ENCODE measurements around the gene MYO1G. TPM values are rescaled to one million over a fixed set of nuclear protein-coding genes. Genes with fewer than 3 reads are reported as not detected.

MYO1G gene
- total and polyA plus RNA-seq, 2 experiments from 2014 or later, result 0.03 TPM; not detected in 1

DNA sequence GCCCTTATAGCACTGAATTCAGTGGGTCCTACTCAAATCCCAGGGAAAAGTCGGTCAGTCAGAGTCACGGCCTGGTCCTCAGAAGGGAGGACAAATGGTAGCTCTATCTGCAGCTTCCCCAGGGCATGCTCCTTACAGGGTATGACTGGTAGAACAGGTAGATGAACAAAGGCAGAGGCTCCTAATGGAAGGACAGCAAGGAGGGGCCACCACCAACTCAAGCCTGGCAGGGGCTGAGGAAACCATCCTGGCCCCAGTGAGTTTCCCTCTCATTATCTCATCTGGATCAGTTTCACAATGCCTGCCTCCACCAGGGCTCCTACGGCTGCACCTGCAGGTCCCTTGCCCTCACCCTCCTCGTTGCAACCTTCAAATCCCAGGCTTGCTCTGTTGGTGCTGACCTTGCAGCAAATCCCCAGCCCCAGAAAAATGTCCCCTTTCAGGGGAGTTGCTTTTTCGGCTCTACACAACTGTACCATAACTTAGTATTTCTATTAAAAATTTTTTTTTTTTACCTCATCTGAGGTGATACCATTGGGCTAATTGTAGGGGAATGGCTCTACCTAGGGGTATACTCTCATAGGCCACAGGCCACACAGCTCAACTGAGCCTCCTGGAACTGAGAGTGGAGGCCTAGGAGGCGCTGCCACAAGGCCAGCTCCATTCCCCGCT is 2.4 kb upstream of the MYO1G start:
- Histone ChIP-seq H3K79me2 (peaks cover 9% of the 10 kb centered on the region), H3K27ac (no peak overlapping the region), H3K4me3 (no peak overlapping the region), H3K9me3 (ENCODE audit: low read depth) (no peaks in the 10 kb centered on the region), H3K9me2 (replicated peaks; ENCODE audit: insufficient read depth) (no peaks in the 10 kb centered on the region), H3K4me1 (ENCODE audit: insufficient read depth) (no peaks in the 10 kb centered on the region), H2AFZ (no peak overlapping the region), H3K27me3 (no peaks in the 10 kb centered on the region), H4K20me1 (ENCODE audit: insufficient read depth, poor library complexity, severe bottlenecking) (no peaks in the 10 kb centered on the region), H3K4me2 (no peak overlapping the region), H3K36me3 (replicated peaks; ENCODE audit: insufficient read depth, low read depth) (no peaks in the 10 kb centered on the region)
- no peak for DNase-seq (ENCODE audit: low spot score)
- 90% methylated on average over 7 of the region's 7 CpGs for WGBS (ENCODE audit: low lambda C conversion rate, missing lambda C conversion rate)
- TF ChIP-seq EZH2phosphoT487 (IDR thresholded peaks at IDR 0.05; ENCODE audit: low read depth, severe bottlenecking, unreplicated experiment) (no peak), EZH2 (IDR thresholded peaks at IDR 0.05; ENCODE audit: borderline replicate concordance) (no peak)
- TF ChIP-seq, protein P1, sequence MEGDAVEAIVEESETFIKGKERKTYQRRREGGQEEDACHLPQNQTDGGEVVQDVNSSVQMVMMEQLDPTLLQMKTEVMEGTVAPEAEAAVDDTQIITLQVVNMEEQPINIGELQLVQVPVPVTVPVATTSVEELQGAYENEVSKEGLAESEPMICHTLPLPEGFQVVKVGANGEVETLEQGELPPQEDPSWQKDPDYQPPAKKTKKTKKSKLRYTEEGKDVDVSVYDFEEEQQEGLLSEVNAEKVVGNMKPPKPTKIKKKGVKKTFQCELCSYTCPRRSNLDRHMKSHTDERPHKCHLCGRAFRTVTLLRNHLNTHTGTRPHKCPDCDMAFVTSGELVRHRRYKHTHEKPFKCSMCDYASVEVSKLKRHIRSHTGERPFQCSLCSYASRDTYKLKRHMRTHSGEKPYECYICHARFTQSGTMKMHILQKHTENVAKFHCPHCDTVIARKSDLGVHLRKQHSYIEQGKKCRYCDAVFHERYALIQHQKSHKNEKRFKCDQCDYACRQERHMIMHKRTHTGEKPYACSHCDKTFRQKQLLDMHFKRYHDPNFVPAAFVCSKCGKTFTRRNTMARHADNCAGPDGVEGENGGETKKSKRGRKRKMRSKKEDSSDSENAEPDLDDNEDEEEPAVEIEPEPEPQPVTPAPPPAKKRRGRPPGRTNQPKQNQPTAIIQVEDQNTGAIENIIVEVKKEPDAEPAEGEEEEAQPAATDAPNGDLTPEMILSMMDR (IDR thresholded peaks at IDR 0.05; ENCODE audit: poor library complexity), result no peak

DNA sequence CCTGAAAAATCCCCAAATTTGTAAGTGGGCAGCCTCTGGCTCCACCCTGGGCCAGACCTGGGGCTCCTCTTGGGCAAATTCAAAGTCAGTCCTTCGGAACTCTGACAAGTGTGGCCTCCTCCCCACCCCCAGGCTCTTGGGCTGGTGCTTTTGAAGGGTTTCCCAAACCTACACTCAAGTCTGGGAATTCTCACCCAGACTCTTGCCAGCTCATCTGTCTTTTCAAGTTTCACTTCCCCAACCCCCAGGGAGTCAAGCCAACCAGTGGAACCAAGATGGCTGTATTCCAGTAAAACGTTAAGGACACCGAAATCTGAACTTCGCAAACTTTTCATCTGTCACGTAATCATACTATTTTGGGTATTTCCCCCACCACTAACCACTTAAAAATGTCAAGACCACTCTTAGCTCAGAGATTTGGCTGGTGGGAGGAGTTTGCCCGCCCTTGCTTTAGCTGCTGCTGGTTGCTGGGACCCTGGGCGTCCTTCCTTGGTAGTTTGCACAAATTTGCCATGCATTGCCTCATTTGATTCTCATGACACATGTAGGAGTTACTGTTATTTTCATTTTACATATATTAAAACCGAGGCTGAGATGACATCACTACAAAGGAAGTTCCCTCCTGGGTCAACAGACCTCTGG is 1.7 kb upstream of the MYO1G start:
- Histone ChIP-seq H2AFZ (no peak overlapping the region), H3K4me1 (ENCODE audit: insufficient read depth) (no peaks in the 10 kb centered on the region), H3K4me3 (no peak overlapping the region), H4K20me1 (ENCODE audit: insufficient read depth, poor library complexity, severe bottlenecking) (no peaks in the 10 kb centered on the region), H3K9me2 (replicated peaks; ENCODE audit: insufficient read depth) (no peaks in the 10 kb centered on the region), H3K36me3 (replicated peaks; ENCODE audit: insufficient read depth, low read depth) (no peaks in the 10 kb centered on the region), H3K27me3 (no peaks in the 10 kb centered on the region), H3K27ac (no peak overlapping the region), H3K9me3 (ENCODE audit: low read depth) (no peaks in the 10 kb centered on the region), H3K79me2 (peaks cover 6% of the 10 kb centered on the region), H3K4me2 (no peak overlapping the region)
- TF ChIP-seq EZH2 (IDR thresholded peaks at IDR 0.05; ENCODE audit: borderline replicate concordance) (no peak), EZH2phosphoT487 (IDR thresholded peaks at IDR 0.05; ENCODE audit: low read depth, severe bottlenecking, unreplicated experiment) (no peak)
- TF ChIP-seq, protein P1 (IDR thresholded peaks at IDR 0.05; ENCODE audit: poor library complexity), result no peak
- WGBS (ENCODE audit: low lambda C conversion rate, missing lambda C conversion rate), result 86% methylated on average over 8 of the region's 8 CpGs
- no peak for DNase-seq (ENCODE audit: low spot score)

DNA sequence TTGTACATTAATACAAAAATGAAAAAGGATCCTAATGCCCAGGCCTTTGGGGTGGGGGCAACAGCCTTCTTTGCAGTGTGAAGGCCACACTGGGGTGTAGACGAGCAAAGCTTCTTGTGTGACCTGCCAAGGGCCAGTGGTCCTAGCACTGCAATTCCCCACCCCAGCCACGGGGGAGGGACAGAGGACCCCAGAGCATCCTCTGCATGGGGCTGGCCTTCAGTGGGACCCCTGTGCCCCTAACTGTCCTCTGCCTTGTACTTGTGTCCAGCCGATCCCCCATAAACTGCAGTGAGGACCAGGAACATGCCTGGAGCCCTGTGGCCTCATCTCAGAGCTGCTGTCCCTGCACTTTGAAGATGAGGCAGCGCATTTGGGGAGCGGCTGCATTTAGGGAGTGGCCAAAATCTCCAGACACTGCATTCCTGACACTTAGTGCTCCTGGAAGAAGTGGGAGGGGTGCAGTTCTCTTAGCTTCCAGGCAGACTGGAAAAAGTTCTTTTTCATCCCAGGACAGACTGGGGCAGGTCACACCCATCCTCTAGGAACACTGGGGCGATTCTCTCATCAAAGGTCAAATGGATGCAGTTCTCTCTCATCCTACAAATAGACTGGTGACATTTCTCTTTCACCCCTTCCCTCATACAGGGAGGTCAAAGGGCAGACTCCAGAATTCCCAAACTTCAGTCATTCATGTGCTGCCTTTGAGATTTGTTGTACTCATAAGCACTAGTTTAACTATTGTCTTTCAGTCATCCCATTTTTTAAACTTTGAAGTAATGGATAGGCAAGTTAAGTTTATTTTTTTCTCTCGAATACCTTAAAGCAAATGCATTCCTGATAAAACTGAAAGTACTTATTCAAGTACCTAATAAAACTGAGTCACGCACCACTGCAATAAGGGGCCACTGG is 922 bp upstream of the MYO1G start:
- Histone ChIP-seq H3K36me3 (replicated peaks; ENCODE audit: insufficient read depth, low read depth) (no peaks in the 10 kb centered on the region), H3K27ac (no peak overlapping the region), H3K4me2 (no peak overlapping the region), H2AFZ (no peak overlapping the region), H3K4me3 (no peak overlapping the region), H3K79me2 (no peaks in the 10 kb centered on the region), H3K27me3 (no peaks in the 10 kb centered on the region), H3K9me2 (replicated peaks; ENCODE audit: insufficient read depth) (no peaks in the 10 kb centered on the region), H3K9me3 (ENCODE audit: low read depth) (no peaks in the 10 kb centered on the region), H3K4me1 (ENCODE audit: insufficient read depth) (no peaks in the 10 kb centered on the region), H4K20me1 (ENCODE audit: insufficient read depth, poor library complexity, severe bottlenecking) (no peaks in the 10 kb centered on the region)
- no peak for DNase-seq (ENCODE audit: low spot score)
- 85% methylated on average over 8 of the region's 8 CpGs for WGBS (ENCODE audit: low lambda C conversion rate, missing lambda C conversion rate)
- no peak for TF ChIP-seq EZH2 (IDR thresholded peaks at IDR 0.05; ENCODE audit: borderline replicate concordance)
- TF ChIP-seq, protein P1 (IDR thresholded peaks at IDR 0.05; ENCODE audit: poor library complexity), result no peak
- TF ChIP-seq EZH2phosphoT487 (IDR thresholded peaks at IDR 0.05; ENCODE audit: low read depth, severe bottlenecking, unreplicated experiment), result no peak

All from hepatocyte (in vitro differentiated cells).